Mucosa of rectum (tissue), 2 donors: ENCODE results near the gene NGF.
"Not testable (repeated sequence)": the region's sequence is repeated elsewhere in the genome, so short reads cannot be mapped to it uniquely, and the experiment has no call there.

Source experiments
- H3K27ac ChIP-seq, 2 donors: one replicate each; pipeline ENCODE4 v1.7.0; 2013; ENCODE audit warnings: inconsistent platforms in 2 of 2, low read depth in 2 of 2, low read length in 2 of 2
- H3K27me3 ChIP-seq, 2 donors: one replicate each; pipeline ENCODE4 v1.7.0; 2013; ENCODE audit warnings: low read length in 2 of 2; ENCODE audit not compliant: control insufficient read depth in 2 of 2, insufficient read depth in 2 of 2
- H3K36me3 ChIP-seq, 2 donors: one replicate each; pipeline ENCODE4 v1.7.0; 2013; ENCODE audit warnings: low read length in 2 of 2; ENCODE audit not compliant: control insufficient read depth in 2 of 2, insufficient read depth in 2 of 2
- H3K4me1 ChIP-seq, 2 donors: one replicate each; pipeline ENCODE4 v1.7.0; 2013; ENCODE audit warnings: low read length in 2 of 2, mild to moderate bottlenecking in 1 of 2; ENCODE audit not compliant: control insufficient read depth in 2 of 2, insufficient read depth in 2 of 2
- H3K4me3 ChIP-seq, 2 donors: one replicate each; pipeline ENCODE4 v1.7.0; 2013; ENCODE audit warnings: low read length in 2 of 2
- H3K9ac ChIP-seq, 2 donors: one replicate each; pipeline ENCODE4 v1.7.0; 2013; ENCODE audit warnings: low read length in 2 of 2, low read depth in 1 of 2, mild to moderate bottlenecking in 1 of 2
- H3K9me3 ChIP-seq, 2 donors: one replicate each; pipeline ENCODE4 v1.7.0; 2013; ENCODE audit warnings: low read length in 2 of 2; ENCODE audit not compliant: control insufficient read depth in 2 of 2
- donor health status: healthy.
- donor health status: Normal muscosa, but diverticular disease.

The NGF gene

GRCh38 chr1:115311474-115311989, 26.5 kb downstream of the NGF start:
- Histone ChIP-seq H3K27me3 (no peaks in the 10 kb centered on the region), H3K4me1 (no peaks in the 10 kb centered on the region), H3K27ac (no peak overlapping the region), H3K9me3 (no peaks in the 10 kb centered on the region), H3K4me3 (no peak overlapping the region), H3K36me3 (no peaks in the 10 kb centered on the region), H3K9ac (no peak overlapping the region)

- no peak overlapping the region for H3K9ac ChIP-seq
- H3K27me3 ChIP-seq, result no peaks in the 10 kb centered on the region
- no peak overlapping the region for H3K4me3 ChIP-seq
- no peak overlapping the region for H3K27ac ChIP-seq
- H3K9me3 ChIP-seq, result no peaks in the 10 kb centered on the region
- no peaks in the 10 kb centered on the region for H3K4me1 ChIP-seq
- H3K36me3 ChIP-seq, result no peaks in the 10 kb centered on the region
Observed at GRCh38 chr1:115310581-115311473, 27.2 kb downstream of the NGF start.

- H3K36me3 ChIP-seq, H3K4me3 ChIP-seq, H3K27ac ChIP-seq, H3K4me1 ChIP-seq, H3K9me3 ChIP-seq, H3K9ac ChIP-seq, H3K27me3 ChIP-seq: not testable (repeated sequence)
Observed at GRCh38 chr1:115309504-115309903, 28.5 kb downstream of the NGF start.

DNA sequence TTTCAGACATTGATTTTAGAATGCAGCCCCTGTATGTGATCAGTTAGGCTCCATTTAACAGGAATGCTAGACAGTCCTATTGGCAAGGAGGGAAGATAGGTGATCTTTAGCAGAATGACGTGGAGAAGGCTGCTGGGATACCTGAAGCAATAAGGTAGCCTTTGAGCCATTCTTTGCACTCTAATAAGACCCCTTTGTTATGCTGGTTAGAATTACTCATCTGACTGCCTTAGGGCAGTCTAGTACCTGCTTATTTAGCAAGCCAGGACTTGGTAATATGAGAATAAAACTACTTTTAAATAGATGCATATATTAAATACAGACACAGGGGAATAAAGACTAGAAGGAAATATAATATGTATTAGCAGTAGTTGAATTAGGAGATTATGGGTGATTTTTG, 29.1 kb downstream of the NGF start:
- no peak overlapping the region for H3K9ac ChIP-seq

GRCh38 chr1:115307661-115308060, 30.4 kb downstream of the NGF start:
- Histone ChIP-seq H3K27ac (no peak overlapping the region), H3K27me3 (no peaks in the 10 kb centered on the region), H3K4me1 (no peaks in the 10 kb centered on the region), H3K4me3 (no peak overlapping the region), H3K9me3 (no peaks in the 10 kb centered on the region), H3K36me3 (no peaks in the 10 kb centered on the region), H3K9ac (no peak overlapping the region)

More for the DNA sequence above, 29.1 kb downstream of the NGF start:
- Histone ChIP-seq H3K4me3 (no peak overlapping the region), H3K36me3 (no peaks in the 10 kb centered on the region), H3K27me3 (no peaks in the 10 kb centered on the region), H3K4me1 (no peaks in the 10 kb centered on the region), H3K27ac (no peak overlapping the region), H3K9me3 (no peaks in the 10 kb centered on the region)

DNA sequence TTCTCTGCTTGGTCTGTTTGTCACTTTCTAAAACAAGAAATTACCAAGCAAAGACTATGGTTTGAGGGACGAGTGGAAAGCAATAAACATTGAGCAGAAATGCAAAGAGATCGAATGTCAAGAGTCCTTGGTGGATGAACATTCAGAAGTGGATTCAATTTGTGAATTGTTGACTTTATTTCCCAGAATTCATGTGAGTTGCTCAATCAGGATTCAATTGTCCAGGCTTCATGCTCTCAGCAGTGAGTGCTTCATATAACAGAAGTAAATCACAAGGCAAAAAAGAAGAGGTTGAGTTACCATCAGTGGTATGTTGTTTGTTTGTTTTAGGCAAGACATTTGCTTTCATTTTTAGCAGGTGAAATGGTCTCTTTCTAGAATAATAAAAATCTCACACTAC, 31.9 kb downstream of the NGF start:
- Histone ChIP-seq H3K4me1 (no peaks in the 10 kb centered on the region), H3K9me3 (no peaks in the 10 kb centered on the region), H3K27me3 (no peaks in the 10 kb centered on the region), H3K4me3 (no peak overlapping the region), H3K9ac (no peak overlapping the region), H3K27ac (no peak overlapping the region), H3K36me3 (no peaks in the 10 kb centered on the region)

- H3K9ac ChIP-seq, result no peak overlapping the region
- H3K4me1 ChIP-seq, result no peaks in the 10 kb centered on the region
Observed at GRCh38 chr1:115303364-115303763, 34.7 kb downstream of the NGF start.

GRCh38 chr1:115302390-115302961, 35.6 kb downstream of the NGF start:
- no peak overlapping the region for H3K27ac ChIP-seq
- H3K9ac ChIP-seq, result no peak overlapping the region

More at GRCh38 chr1:115303364-115303763, 34.7 kb downstream of the NGF start:
- no peaks in the 10 kb centered on the region for H3K27me3 ChIP-seq
- H3K4me3 ChIP-seq, result no peak overlapping the region
- H3K36me3 ChIP-seq, result no peaks in the 10 kb centered on the region
- H3K9me3 ChIP-seq, result no peaks in the 10 kb centered on the region
- H3K27ac ChIP-seq, result no peak overlapping the region

DNA sequence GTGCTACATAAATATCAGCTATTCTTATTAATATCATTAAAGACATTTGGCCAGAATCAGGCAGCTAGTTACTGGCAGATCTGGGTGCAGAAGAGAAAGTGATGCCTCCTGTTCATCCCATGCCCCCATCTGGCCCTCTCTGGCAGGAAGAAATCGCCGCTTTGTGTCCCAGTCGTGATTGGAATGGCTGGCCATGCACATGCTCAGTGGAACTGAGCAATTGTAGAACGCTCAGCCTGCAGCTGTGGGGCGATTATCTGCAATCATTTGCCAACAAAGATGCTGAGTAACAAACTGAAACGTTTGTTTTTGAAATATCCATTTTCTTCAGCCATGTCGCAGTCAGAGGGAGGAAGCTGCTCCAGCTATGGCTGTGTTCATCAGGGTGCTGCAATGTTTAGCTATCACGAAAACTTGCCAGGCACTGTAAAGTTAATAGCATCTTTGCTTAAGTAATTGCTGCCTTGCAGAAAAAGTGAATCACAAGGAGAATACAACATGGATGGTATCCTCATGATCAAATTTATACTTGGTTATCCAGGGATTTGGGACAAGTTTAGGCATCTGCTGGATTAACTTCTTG, 36.5 kb downstream of the NGF start:
- Histone ChIP-seq H3K27me3 (no peaks in the 10 kb centered on the region), H3K4me3 (no peak overlapping the region), H3K9me3 (no peaks in the 10 kb centered on the region), H3K4me1 (no peaks in the 10 kb centered on the region), H3K27ac (no peak overlapping the region), H3K9ac (no peak overlapping the region), H3K36me3 (no peaks in the 10 kb centered on the region)

More at GRCh38 chr1:115302390-115302961, 35.6 kb downstream of the NGF start:
- H3K4me1 ChIP-seq, result no peaks in the 10 kb centered on the region
- no peaks in the 10 kb centered on the region for H3K27me3 ChIP-seq
- H3K9me3 ChIP-seq, result no peaks in the 10 kb centered on the region
- no peaks in the 10 kb centered on the region for H3K36me3 ChIP-seq
- no peak overlapping the region for H3K4me3 ChIP-seq
